ENCODE results near the gene UNC5CL. TPM values are rescaled to one million over a fixed set of nuclear protein-coding genes. Genes with fewer than 3 reads are reported as not detected.

The UNC5CL gene
- total and polyA plus RNA-seq, 9 of the 15 experiments (the other 6 are each of a cell fraction or from before 2014, with no cell fraction given) = 0.07 to 1.8 (median 0.62) TPM; not detected in 1

DNA sequence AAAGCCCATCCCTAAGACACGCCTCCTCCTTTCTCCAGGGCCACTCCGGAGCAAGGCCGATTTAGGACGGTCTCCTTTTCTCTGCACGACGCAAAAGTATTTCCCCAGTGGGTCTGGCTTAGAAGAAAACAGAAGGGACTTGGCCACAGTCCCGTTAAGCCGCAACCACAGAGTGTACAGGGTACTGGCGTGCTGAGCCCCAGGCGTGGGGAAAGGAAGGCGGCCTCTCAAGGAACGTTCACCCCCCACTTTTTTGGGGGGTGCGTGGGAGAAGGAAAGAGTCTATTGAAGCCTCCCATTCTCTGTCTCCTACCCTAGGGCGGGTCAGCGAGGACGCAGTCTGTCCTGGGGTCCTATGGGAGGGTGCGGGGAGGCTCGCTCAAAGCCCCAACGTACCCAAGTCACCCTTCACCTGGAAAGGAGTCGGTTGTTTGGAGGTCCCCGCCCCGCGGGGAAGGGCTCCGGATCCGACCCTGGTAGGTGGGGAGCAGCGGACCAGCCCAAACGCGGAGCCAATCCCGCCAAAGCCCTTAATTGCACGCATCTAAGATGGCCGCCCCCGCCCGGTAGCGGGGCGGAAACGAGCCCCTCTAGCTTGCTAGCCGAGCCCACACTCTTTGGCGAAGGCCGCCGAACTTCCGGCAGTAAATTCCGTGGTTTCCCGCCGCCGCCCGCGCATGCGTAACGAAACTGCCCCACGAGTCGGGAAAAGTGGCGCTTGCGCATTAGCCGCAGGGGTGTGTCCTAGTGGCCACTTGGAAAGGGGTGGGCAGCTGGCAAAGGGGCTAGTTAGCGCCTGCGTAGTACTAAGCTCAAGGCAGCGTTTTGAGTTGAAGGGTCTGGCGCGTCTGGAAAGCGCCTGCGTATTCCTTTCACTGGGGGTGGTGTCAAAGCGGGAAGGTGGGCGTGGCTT lies 33.2 kb upstream of the UNC5CL start, which contains the start of gene OARD1 (continued):
- TF ChIP-seq EWSR1 (IDR thresholded peaks at IDR 0.05; ENCODE audit: borderline replicate concordance, low read depth, partially characterized antibody) (no peak), HNRNPL (IDR thresholded peaks at IDR 0.05; ENCODE audit: low read depth, low read length) (no peak), PRMT5 (CRISPR knock-in tag; IDR thresholded peaks at IDR 0.05) (no peak), YY1 (IDR thresholded peaks at IDR 0.05; ENCODE audit: borderline replicate concordance in 1 of 3, control insufficient read depth in 1 of 3, extremely low read depth in 1 of 3, insufficient read depth in 3 of 3, insufficient read length in 1 of 3, insufficient replicate concordance in 2 of 3, low read depth in 1 of 3, low read length in 2 of 3) (peak; percentile 95 to 99 (median 98)), ZNF79 (CRISPR knock-in tag; IDR thresholded peaks at IDR 0.05; ENCODE audit: low read depth) (no peak), SIN3B (IDR thresholded peaks at IDR 0.05; ENCODE audit: low read depth) (no peak; the same call in 1 of the 2 replicates), TBL1XR1 (IDR thresholded peaks at IDR 0.05; ENCODE audit: low read length in 2 of 2) (no peak), DNMT1 (IDR thresholded peaks at IDR 0.05) (no peak), ELF1 (tag; IDR thresholded peaks at IDR 0.05) (peak; percentile 99), IRF2 (CRISPR knock-in tag; IDR thresholded peaks at IDR 0.05) (no peak), ZNF24 (IDR thresholded peaks at IDR 0.05) (no peak), KAT7 (CRISPR knock-in tag; IDR thresholded peaks at IDR 0.05; ENCODE audit: borderline replicate concordance) (peak; percentile 93; the same call in 1 of the 2 replicates), HCFC1 (IDR thresholded peaks at IDR 0.05; ENCODE audit: low read depth, low read length) (peak; percentile 88)
- TF ChIP-seq, protein P1, sequence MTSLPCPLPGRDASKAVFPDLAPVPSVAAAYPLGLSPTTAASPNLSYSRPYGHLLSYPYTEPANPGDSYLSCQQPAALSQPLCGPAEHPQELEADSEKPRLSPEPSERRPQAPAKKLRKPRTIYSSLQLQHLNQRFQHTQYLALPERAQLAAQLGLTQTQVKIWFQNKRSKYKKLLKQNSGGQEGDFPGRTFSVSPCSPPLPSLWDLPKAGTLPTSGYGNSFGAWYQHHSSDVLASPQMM (CRISPR knock-in tag; IDR thresholded peaks at IDR 0.05) = no peak
- TF ChIP-seq, protein P2, sequence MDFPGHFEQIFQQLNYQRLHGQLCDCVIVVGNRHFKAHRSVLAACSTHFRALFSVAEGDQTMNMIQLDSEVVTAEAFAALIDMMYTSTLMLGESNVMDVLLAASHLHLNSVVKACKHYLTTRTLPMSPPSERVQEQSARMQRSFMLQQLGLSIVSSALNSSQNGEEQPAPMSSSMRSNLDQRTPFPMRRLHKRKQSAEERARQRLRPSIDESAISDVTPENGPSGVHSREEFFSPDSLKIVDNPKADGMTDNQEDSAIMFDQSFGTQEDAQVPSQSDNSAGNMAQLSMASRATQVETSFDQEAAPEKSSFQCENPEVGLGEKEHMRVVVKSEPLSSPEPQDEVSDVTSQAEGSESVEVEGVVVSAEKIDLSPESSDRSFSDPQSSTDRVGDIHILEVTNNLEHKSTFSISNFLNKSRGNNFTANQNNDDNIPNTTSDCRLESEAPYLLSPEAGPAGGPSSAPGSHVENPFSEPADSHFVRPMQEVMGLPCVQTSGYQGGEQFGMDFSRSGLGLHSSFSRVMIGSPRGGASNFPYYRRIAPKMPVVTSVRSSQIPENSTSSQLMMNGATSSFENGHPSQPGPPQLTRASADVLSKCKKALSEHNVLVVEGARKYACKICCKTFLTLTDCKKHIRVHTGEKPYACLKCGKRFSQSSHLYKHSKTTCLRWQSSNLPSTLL (IDR thresholded peaks at IDR 0.05) = no peak
- TF ChIP-seq, protein P3, sequence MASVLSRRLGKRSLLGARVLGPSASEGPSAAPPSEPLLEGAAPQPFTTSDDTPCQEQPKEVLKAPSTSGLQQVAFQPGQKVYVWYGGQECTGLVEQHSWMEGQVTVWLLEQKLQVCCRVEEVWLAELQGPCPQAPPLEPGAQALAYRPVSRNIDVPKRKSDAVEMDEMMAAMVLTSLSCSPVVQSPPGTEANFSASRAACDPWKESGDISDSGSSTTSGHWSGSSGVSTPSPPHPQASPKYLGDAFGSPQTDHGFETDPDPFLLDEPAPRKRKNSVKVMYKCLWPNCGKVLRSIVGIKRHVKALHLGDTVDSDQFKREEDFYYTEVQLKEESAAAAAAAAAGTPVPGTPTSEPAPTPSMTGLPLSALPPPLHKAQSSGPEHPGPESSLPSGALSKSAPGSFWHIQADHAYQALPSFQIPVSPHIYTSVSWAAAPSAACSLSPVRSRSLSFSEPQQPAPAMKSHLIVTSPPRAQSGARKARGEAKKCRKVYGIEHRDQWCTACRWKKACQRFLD (CRISPR knock-in tag; IDR thresholded peaks at IDR 0.05) = no peak
- TF ChIP-seq, protein P4, sequence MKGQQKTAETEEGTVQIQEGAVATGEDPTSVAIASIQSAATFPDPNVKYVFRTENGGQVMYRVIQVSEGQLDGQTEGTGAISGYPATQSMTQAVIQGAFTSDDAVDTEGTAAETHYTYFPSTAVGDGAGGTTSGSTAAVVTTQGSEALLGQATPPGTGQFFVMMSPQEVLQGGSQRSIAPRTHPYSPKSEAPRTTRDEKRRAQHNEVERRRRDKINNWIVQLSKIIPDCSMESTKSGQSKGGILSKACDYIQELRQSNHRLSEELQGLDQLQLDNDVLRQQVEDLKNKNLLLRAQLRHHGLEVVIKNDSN (CRISPR knock-in tag; IDR thresholded peaks at IDR 0.05) = no peak
- TF ChIP-seq, protein P5, sequence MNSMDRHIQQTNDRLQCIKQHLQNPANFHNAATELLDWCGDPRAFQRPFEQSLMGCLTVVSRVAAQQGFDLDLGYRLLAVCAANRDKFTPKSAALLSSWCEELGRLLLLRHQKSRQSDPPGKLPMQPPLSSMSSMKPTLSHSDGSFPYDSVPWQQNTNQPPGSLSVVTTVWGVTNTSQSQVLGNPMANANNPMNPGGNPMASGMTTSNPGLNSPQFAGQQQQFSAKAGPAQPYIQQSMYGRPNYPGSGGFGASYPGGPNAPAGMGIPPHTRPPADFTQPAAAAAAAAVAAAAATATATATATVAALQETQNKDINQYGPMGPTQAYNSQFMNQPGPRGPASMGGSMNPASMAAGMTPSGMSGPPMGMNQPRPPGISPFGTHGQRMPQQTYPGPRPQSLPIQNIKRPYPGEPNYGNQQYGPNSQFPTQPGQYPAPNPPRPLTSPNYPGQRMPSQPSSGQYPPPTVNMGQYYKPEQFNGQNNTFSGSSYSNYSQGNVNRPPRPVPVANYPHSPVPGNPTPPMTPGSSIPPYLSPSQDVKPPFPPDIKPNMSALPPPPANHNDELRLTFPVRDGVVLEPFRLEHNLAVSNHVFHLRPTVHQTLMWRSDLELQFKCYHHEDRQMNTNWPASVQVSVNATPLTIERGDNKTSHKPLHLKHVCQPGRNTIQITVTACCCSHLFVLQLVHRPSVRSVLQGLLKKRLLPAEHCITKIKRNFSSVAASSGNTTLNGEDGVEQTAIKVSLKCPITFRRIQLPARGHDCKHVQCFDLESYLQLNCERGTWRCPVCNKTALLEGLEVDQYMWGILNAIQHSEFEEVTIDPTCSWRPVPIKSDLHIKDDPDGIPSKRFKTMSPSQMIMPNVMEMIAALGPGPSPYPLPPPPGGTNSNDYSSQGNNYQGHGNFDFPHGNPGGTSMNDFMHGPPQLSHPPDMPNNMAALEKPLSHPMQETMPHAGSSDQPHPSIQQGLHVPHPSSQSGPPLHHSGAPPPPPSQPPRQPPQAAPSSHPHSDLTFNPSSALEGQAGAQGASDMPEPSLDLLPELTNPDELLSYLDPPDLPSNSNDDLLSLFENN (IDR thresholded peaks at IDR 0.05; ENCODE audit: low read depth in 2 of 2, low read length in 2 of 2) = no peak

Measured in K562 (cell line).